Measurements from ENCODE around the gene RIMS4.

The RIMS4 gene

GRCh38 chr20:44802702-44803101, 7.6 kb downstream of the RIMS4 start:
- in situ Hi-C loops (cut with MboI; ENCODE audit: low pct_unique_long_range_greater_than_20kb, low sequenced_read_pairs): no loop called here
- DNase-seq: no peak

GRCh38 chr20:44800391-44801046, 9.8 kb downstream of the RIMS4 start:
- DNase-seq: peak; percentile 50
- in situ Hi-C loops (cut with MboI; ENCODE audit: low pct_unique_long_range_greater_than_20kb, low sequenced_read_pairs): no loop called here

GRCh38 chr20:44799691-44800090, 10.7 kb downstream of the RIMS4 start:
- DNase-seq: no peak
- in situ Hi-C loops (cut with MboI; ENCODE audit: low pct_unique_long_range_greater_than_20kb, low sequenced_read_pairs): no loop called here

- in situ Hi-C loops (cut with MboI; ENCODE audit: low pct_unique_long_range_greater_than_20kb, low sequenced_read_pairs): no loop called here
- DNase-seq: no peak
Measured at GRCh38 chr20:44796758-44797457, 13.4 kb downstream of the RIMS4 start.

GRCh38 chr20:44796311-44796710, 14.0 kb downstream of the RIMS4 start:
- DNase-seq: no peak
- in situ Hi-C loops (cut with MboI; ENCODE audit: low pct_unique_long_range_greater_than_20kb, low sequenced_read_pairs): no loop called here

GRCh38 chr20:44795836-44796235, 14.5 kb downstream of the RIMS4 start:
- in situ Hi-C loops (cut with MboI; ENCODE audit: low pct_unique_long_range_greater_than_20kb, low sequenced_read_pairs): no loop called here
- DNase-seq: no peak

- no peak for DNase-seq
- in situ Hi-C loops (cut with MboI; ENCODE audit: low pct_unique_long_range_greater_than_20kb, low sequenced_read_pairs): no loop called here
Measured at GRCh38 chr20:44792796-44793195, 17.6 kb downstream of the RIMS4 start.

GRCh38 chr20:44790638-44791393, 19.5 kb downstream of the RIMS4 start:
- in situ Hi-C loops (cut with MboI; ENCODE audit: low pct_unique_long_range_greater_than_20kb, low sequenced_read_pairs): no loop called here

GRCh38 chr20:44788706-44789456, 21.5 kb downstream of the RIMS4 start:
- in situ Hi-C loops (cut with MboI; ENCODE audit: low pct_unique_long_range_greater_than_20kb, low sequenced_read_pairs): no loop called here
- DNase-seq: no peak

More at GRCh38 chr20:44790638-44791393, 19.5 kb downstream of the RIMS4 start:
- DNase-seq: no peak

GRCh38 chr20:44787299-44787698, 23.0 kb downstream of the RIMS4 start:
- no peak for DNase-seq
- in situ Hi-C loops (cut with MboI; ENCODE audit: low pct_unique_long_range_greater_than_20kb, low sequenced_read_pairs): no loop called here

GRCh38 chr20:44785768-44786167, 24.6 kb downstream of the RIMS4 start:
- in situ Hi-C loops (cut with MboI; ENCODE audit: low pct_unique_long_range_greater_than_20kb, low sequenced_read_pairs): no loop called here
- no peak for DNase-seq

GRCh38 chr20:44784688-44785087, 25.7 kb downstream of the RIMS4 start:
- DNase-seq: no peak
- in situ Hi-C loops (cut with MboI; ENCODE audit: low pct_unique_long_range_greater_than_20kb, low sequenced_read_pairs): no loop called here

GRCh38 chr20:44781791-44782190, 28.6 kb downstream of the RIMS4 start:
- in situ Hi-C loops (cut with MboI; ENCODE audit: low pct_unique_long_range_greater_than_20kb, low sequenced_read_pairs): no loop called here
- no peak for DNase-seq

GRCh38 chr20:44781118-44781517, 29.2 kb downstream of the RIMS4 start:
- in situ Hi-C loops (cut with MboI; ENCODE audit: low pct_unique_long_range_greater_than_20kb, low sequenced_read_pairs): no loop called here
- no peak for DNase-seq

GRCh38 chr20:44780226-44780625, 30.1 kb downstream of the RIMS4 start:
- in situ Hi-C loops (cut with MboI; ENCODE audit: low pct_unique_long_range_greater_than_20kb, low sequenced_read_pairs): no loop called here
- peak; percentile 42 for DNase-seq

- in situ Hi-C loops (cut with MboI; ENCODE audit: low pct_unique_long_range_greater_than_20kb, low sequenced_read_pairs): no loop called here
- DNase-seq: peak; percentile 18
Measured at GRCh38 chr20:44776980-44777379, 33.4 kb downstream of the RIMS4 start.

GRCh38 chr20:44773070-44773829, 37.1 kb downstream of the RIMS4 start:
- in situ Hi-C loops (cut with MboI; ENCODE audit: low pct_unique_long_range_greater_than_20kb, low sequenced_read_pairs): no loop called here

GRCh38 chr20:44772636-44773035, 37.7 kb downstream of the RIMS4 start:
- in situ Hi-C loops (cut with MboI; ENCODE audit: low pct_unique_long_range_greater_than_20kb, low sequenced_read_pairs): no loop called here
- DNase-seq: no peak

More at GRCh38 chr20:44773070-44773829, 37.1 kb downstream of the RIMS4 start:
- no peak for DNase-seq

GRCh38 chr20:44771172-44771535, 39.2 kb downstream of the RIMS4 start:
- no peak for DNase-seq
- in situ Hi-C loops (cut with MboI; ENCODE audit: low pct_unique_long_range_greater_than_20kb, low sequenced_read_pairs): no loop called here
